ENCODE data around the gene TRRAP. TPM values are rescaled to one million over a fixed set of nuclear protein-coding genes. Genes with fewer than 3 reads are reported as not detected.

The TRRAP gene
- total RNA-seq, 8 experiments from 2014 or later, result 11.7 to 55.6 (median 22.7) TPM

DNA sequence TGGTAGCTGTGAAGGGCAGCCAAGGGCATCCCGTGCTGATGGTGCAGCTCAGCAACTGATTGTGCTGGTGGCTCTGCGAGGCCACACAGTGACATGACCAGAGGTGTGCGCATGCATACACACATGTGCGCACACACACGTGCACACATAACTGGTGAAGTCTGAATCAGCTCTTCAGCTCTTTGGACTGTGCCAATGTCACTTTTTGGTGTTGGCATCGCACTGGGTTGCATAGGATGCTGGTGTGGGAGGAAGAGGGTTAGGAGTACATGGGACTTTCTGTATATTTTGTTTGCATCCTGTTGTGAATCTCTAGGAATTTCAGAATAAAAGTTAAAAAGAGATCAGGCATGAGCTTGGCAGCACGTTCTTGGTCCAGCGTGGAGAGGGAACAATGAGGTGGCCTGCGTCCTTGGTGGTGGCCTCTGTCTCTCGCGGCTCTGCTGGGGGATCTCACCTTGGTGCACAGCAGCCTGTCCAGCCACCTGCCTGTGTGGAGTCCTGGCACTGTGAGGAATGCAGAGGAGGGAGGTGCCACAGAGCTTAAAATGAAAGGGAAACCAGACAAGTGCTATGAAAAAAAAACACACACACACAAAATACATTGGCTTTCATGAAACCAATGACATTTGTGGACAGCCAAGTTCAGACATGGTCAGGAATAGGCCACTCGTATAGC is 124.0 kb downstream of the TRRAP start:
- in situ Hi-C loops (cut with MboI; ENCODE audit: low pct_unique_long_range_greater_than_20kb in 2 of 9, low sequenced_read_pairs in 9 of 9, unreplicated experiment in 9 of 9), result no loop called here
- 93 to 100% (median 100%) methylated on average over 1 to 6 of the region's 12 CpGs; no CpG with 5 or more reads in 4 of the 10 experiments for WGBS, 10 experiments
- Histone ChIP-seq H3K4me1 (replicated peaks in 1 of 2) (no peaks in the 10 kb centered on the region), H3K27ac (no peak overlapping the region), H3K4me3 (no peak overlapping the region)
- ATAC-seq (replicated peaks in 6 of 8), result no peak

DNA sequence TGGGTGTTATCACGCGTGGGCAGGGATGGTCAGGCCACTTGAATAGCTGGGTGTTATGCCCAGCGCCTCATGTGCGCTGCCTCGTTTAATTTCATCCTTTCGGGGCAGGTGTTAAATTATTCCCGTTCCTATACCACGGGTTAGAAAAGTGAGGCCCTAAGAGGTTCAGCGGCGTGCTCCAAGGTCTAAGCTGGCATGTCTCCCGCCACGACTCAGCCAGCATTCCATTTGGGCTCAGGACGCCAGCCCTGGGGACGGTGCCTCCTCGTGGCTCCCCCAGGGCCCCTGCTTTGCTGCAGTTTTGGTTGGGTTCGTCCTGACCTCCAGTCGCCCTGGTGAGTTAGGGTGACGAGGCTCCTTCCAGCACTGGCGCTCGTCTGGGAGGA is 124.5 kb downstream of the TRRAP start:
- Histone ChIP-seq H3K4me3 (no peak overlapping the region), H3K4me1 (replicated peaks in 1 of 2) (no peaks in the 10 kb centered on the region), H3K27ac (no peak overlapping the region)
- no peak for ATAC-seq (replicated peaks in 6 of 8)
- in situ Hi-C loops (cut with MboI; ENCODE audit: low pct_unique_long_range_greater_than_20kb in 2 of 9, low sequenced_read_pairs in 9 of 9, unreplicated experiment in 9 of 9), result no loop called here
- WGBS, 10 experiments, result 88 to 100% (median 100%) methylated on average over 1 to 13 of the region's 20 CpGs; no CpG with 5 or more reads in 5 of the 10 experiments

DNA sequence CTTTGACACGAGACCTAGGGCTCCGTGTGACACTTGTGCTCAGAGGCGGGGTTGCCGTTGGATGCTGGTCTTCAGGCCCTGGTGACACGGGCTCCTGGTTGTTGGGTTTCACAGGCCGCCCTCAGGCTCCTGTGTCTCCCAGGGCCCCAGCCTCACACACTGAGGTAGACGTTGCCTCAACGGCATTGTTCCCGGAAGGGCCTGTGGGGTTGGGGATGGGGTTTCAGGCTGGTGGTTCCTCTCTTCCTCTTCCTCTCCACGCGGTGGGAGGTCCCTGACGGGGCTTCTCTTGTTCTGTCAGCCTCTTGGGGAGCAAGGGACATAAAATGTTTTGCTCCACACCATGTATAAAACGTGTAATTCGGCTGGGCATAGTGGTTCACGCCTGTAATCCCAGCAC is 125.1 kb downstream of the TRRAP start:
- Histone ChIP-seq H3K4me3 (no peak overlapping the region), H3K27ac (no peak overlapping the region), H3K4me1 (replicated peaks in 1 of 2) (no peaks in the 10 kb centered on the region)
- in situ Hi-C loops (cut with MboI; ENCODE audit: low pct_unique_long_range_greater_than_20kb in 2 of 9, low sequenced_read_pairs in 9 of 9, unreplicated experiment in 9 of 9), result no loop called here
- WGBS, 10 experiments, result 92 to 100% (median 95%) methylated on average over 2 to 10 of the region's 15 CpGs; no CpG with 5 or more reads in 1 of the 10 experiments
- ATAC-seq (replicated peaks in 6 of 8), result no peak

DNA sequence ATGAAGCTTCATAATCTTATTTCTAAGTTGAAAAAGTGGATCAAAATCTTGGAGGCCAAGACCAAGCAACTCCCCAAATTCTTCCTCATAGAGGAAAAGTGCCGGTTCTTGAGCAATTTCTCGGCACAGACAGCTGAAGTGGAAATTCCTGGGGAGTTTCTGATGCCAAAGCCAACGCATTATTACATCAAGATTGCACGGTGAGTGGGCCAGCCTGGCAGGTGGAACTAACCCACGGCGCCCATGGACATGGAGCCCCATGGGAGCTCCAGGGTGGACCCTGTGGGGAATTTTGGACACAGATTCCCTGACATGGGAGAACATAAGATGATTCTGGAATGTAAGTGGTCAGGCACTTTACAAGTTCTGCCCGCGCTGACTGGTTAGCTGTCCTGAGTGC is 125.9 kb downstream of the TRRAP start:
- H3K27ac ChIP-seq, result no peak overlapping the region
- no peaks in the 10 kb centered on the region for H3K4me1 ChIP-seq (replicated peaks in 1 of 2)
- no peak for ATAC-seq (replicated peaks in 6 of 8)
- no peak overlapping the region for H3K4me3 ChIP-seq
- WGBS, 10 experiments, result 80 to 100% (median 100%) methylated on average over 1 to 8 of the region's 8 CpGs; no CpG with 5 or more reads in 2 of the 10 experiments
- in situ Hi-C loops (cut with MboI; ENCODE audit: low pct_unique_long_range_greater_than_20kb in 2 of 9, low sequenced_read_pairs in 9 of 9, unreplicated experiment in 9 of 9), result no loop called here

DNA sequence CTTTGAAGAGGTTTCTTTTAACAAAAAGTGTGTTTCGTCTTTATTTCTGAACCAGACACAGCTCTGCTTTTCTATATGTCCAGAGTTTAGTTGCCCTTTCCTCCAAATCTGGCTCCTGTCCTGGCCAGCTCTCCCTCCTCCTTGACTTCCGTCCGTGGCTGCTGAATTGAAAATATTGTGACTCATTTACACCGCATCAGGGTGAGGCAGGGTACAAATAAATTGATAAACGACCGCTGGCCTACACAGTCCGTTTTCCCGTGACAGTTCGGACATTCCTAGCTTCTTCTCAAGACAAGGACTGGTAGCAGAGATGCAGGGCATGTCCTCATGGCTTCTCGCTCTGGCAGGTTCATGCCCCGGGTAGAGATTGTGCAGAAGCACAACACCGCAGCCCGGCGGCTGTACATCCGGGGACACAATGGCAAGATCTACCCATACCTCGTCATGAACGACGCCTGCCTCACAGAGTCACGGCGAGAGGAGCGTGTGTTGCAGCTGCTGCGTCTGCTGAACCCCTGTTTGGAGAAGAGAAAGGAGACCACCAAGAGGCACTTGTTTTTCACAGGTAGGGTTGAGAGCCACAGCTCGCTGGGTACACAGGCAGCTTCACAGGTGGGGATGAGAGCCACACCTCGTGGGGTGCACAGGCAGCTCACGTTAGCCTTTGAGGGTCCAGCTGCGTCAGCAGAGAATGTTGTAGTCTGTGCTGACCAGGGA is 126.6 kb downstream of the TRRAP start:
- no peak overlapping the region for H3K27ac ChIP-seq
- WGBS, 10 experiments, result 78 to 100% (median 92%) methylated on average over 1 to 13 of the region's 26 CpGs; no CpG with 5 or more reads in 1 of the 10 experiments
- no peak for ATAC-seq (replicated peaks in 6 of 8)
- H3K4me3 ChIP-seq, result no peak overlapping the region
- in situ Hi-C loops (cut with MboI; ENCODE audit: low pct_unique_long_range_greater_than_20kb in 2 of 9, low sequenced_read_pairs in 9 of 9, unreplicated experiment in 9 of 9), result no loop called here
- no peaks in the 10 kb centered on the region for H3K4me1 ChIP-seq (replicated peaks in 1 of 2)

DNA sequence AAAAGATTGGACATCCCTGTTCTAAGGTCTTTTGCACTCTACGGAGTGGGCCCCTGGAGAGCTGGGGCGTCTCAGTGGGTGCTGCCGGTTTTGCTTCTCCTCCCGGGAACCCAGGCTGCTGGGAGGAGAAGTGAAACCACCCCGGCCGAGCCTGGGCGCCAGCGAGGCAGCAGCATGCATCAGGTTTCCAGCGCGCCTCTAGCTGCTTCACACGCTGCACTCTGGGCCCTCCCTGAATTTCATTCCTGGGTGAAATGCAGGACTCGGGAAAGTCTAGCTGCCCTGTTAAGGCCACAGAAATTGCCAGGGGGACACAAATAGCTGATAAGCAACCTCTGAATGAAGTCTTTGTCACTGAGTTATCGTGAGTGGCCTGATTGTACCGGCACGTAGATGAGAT is 127.4 kb downstream of the TRRAP start:
- H3K27ac ChIP-seq, result no peak overlapping the region
- in situ Hi-C loops (cut with MboI; ENCODE audit: low pct_unique_long_range_greater_than_20kb in 2 of 9, low sequenced_read_pairs in 9 of 9, unreplicated experiment in 9 of 9), result no loop called here
- WGBS, 10 experiments, result 86 to 100% (median 97%) methylated on average over 1 to 9 of the region's 15 CpGs; no CpG with 5 or more reads in 4 of the 10 experiments
- H3K4me3 ChIP-seq, result no peak overlapping the region
- ATAC-seq (replicated peaks in 6 of 8), result no peak
- no peaks in the 10 kb centered on the region for H3K4me1 ChIP-seq (replicated peaks in 1 of 2)

DNA sequence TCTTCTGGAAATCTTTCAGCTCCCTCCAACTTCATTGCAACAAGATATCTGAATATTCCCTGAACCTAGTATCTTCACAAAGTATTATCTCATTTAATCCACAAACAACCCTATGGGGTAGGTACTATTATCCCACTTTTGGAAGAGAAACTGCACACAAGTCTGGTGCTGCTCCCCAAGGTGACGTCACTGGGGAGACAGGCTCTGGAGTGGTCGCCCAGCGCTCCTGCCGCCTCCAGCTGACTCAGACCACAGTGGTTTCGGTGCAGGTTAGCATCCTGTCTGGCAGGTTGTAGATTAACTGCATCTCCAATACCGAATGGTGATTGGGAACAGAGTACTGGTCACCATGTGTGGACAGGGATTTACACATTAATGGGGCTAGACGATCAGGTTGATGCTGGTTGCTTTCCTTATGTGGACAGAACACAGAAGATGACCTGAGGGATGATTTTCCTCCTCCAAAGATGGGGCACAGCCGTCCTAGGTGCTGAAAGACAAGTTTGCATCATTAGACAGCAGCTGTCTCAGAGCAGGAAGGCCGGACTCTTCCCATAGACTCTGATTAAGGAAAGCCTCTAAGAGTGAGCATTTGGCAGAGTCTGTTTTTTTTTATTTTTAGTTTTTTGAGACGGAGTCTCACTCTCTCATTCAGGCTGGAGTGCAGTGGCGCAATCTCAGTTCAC is 128.6 kb downstream of the TRRAP start:
- no peak for ATAC-seq (replicated peaks in 6 of 8)
- no peak overlapping the region for H3K4me3 ChIP-seq
- no peaks in the 10 kb centered on the region for H3K4me1 ChIP-seq (replicated peaks in 1 of 2)
- H3K27ac ChIP-seq, result no peak overlapping the region
- in situ Hi-C loops (cut with MboI; ENCODE audit: low pct_unique_long_range_greater_than_20kb in 2 of 9, low sequenced_read_pairs in 9 of 9, unreplicated experiment in 9 of 9), result no loop called here
- WGBS, 10 experiments, result 40 to 96% (median 95%) methylated on average over 1 to 7 of the region's 11 CpGs; no CpG with 5 or more reads in 4 of the 10 experiments

DNA sequence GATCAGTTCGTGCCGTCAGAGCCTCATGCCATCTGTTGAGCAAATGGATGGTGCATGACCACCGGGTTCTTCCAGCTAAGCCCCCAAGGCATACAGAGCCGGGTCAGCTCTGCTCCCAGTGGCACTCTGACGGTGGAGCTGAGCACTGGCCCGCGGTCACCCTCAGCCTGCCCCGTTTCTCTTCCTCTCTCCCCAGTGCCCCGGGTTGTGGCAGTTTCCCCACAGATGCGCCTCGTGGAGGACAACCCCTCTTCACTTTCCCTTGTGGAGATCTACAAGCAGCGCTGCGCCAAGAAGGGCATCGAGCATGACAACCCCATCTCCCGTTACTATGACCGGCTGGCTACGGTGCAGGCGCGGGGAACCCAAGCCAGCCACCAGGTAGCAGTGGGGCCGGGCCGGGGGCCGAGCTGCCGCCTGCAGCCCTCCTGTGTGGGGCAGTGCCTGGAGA is 129.9 kb downstream of the TRRAP start:
- H3K4me1 ChIP-seq (replicated peaks in 1 of 2), result no peaks in the 10 kb centered on the region
- ATAC-seq (replicated peaks in 6 of 8), result no peak
- 70 to 96% (median 93%) methylated on average over 2 to 6 of the region's 23 CpGs; no CpG with 5 or more reads in 4 of the 10 experiments for WGBS, 10 experiments
- no peak overlapping the region for H3K4me3 ChIP-seq
- no peak overlapping the region for H3K27ac ChIP-seq
- in situ Hi-C loops (cut with MboI; ENCODE audit: low pct_unique_long_range_greater_than_20kb in 2 of 9, low sequenced_read_pairs in 9 of 9, unreplicated experiment in 9 of 9), result no loop called here

DNA sequence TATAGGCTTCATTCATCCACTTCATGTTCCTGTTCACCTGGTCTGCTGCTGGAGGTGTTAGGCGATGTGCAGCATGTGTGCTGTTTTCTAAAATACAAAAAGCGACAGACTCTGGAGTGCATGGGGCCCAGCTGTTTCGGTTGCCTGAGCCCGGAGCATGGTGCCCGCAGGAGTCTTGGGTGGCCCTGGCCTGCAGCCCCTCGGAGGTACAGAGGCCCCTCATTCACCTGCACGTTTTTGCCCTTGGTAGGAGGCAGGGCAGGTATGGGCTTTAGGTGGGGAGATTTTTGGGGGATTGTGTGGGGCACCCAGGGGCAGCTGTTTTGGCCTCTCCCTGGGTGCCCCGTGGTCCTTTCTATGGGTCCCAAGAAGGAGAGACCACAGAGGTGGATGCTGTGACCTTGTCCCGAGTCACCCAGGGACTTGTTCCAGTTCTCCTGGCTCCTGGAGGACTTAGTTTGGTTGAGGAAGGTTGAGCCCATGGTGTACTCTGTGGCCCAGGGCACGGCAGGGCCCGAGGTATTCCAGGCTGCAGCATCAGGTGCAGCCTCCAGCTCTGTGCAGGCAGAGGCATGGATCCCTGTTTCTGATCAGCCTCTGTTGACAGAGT is 130.7 kb downstream of the TRRAP start:
- no peaks in the 10 kb centered on the region for H3K4me1 ChIP-seq (replicated peaks in 1 of 2)
- no peak overlapping the region for H3K4me3 ChIP-seq
- H3K27ac ChIP-seq, result peak overlapping the region in 1 of 2 donors; percentile 36
- in situ Hi-C loops (cut with MboI; ENCODE audit: low pct_unique_long_range_greater_than_20kb in 2 of 9, low sequenced_read_pairs in 9 of 9, unreplicated experiment in 9 of 9), result no loop called here
- 89 to 100% (median 100%) methylated on average over 2 to 7 of the region's 11 CpGs; no CpG with 5 or more reads in 4 of the 10 experiments for WGBS, 10 experiments
- ATAC-seq (replicated peaks in 6 of 8), result no peak

DNA sequence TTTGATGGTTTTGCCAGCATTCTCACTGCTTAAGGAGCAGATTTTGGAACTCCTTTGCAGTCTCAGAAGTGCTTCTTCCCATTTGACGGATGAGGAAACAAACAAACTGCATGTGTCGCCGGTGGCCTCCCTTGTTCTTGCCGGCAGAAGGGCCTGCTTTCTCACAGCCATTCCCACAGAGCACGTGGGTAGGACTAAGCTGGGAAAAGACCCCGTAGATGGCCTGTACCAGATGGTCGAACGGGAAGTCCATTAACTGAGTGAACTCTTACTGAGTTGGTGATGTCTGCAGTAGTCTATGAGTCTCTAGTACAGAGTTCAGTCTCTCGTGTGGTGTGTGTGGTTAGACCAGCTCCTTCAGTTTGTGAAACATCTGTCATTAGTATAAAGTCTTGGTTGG is 131.9 kb downstream of the TRRAP start:
- ATAC-seq (replicated peaks in 6 of 8), result no peak

DNA sequence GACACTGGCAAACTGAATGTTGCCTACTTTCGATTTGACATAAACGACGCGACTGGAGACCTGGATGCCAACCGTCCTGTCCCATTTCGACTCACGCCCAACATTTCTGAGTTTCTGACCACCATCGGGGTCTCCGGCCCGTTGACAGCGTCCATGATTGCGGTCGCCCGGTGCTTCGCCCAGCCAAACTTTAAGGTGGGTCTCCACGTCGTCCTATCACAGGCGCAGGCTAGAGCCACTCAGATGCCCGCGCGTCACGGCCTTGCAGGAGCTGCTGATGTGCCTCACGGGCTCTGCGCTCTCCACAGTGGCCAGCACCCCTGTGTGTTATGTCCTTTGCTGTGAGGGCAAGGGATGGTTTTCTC is 133.0 kb downstream of the TRRAP start:
- in situ Hi-C loops (cut with MboI; ENCODE audit: low pct_unique_long_range_greater_than_20kb in 2 of 9, low sequenced_read_pairs in 9 of 9, unreplicated experiment in 9 of 9), result no loop called here
- Histone ChIP-seq H3K4me3 (no peak overlapping the region), H3K4me1 (replicated peaks in 1 of 2) (no peaks in the 10 kb centered on the region), H3K27ac (no peak overlapping the region)
- WGBS, 10 experiments, result 76 to 99% (median 95%) methylated on average over 4 to 13 of the region's 24 CpGs; no CpG with 5 or more reads in 3 of the 10 experiments
- no peak for ATAC-seq (replicated peaks in 6 of 8)

More for the DNA sequence above, 131.9 kb downstream of the TRRAP start:
- H3K27ac ChIP-seq, result no peak overlapping the region
- H3K4me1 ChIP-seq (replicated peaks in 1 of 2), result no peaks in the 10 kb centered on the region
- in situ Hi-C loops (cut with MboI; ENCODE audit: low pct_unique_long_range_greater_than_20kb in 2 of 9, low sequenced_read_pairs in 9 of 9, unreplicated experiment in 9 of 9), result no loop called here
- H3K4me3 ChIP-seq, result no peak overlapping the region
- 20 to 94% (median 83%) methylated on average over 1 to 8 of the region's 9 CpGs; no CpG with 5 or more reads in 3 of the 10 experiments for WGBS, 10 experiments

DNA sequence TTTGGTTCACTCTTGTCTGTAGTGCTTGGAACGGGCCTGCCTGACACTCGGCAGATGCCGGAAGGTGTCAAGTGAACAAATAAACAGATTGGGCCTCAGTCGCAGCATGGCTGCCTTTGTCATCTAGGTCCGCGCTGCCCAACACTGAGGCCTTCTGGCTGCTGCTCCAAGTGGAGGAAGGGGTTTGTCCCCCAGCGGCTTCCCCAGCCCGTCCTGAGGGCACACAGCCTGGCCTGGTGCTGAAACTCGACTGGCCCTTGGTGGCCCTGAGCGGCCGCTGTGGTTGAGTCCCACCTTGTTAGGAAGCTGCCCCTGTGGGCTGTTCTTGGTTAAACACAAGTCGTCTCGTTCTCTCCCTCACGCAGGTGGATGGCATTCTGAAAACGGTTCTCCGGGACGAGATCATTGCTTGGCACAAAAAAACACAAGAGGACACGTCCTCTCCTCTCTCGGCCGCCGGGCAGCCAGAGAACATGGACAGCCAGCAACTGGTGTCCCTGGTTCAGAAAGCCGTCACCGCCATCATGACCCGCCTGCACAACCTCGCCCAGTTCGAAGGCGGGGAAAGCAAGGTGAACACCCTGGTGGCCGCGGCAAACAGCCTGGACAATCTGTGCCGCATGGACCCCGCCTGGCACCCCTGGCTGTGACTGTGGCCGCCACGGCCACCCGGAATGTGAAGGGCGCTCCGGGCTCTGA is 133.5 kb downstream of the TRRAP start:
- in situ Hi-C loops (cut with MboI; ENCODE audit: low pct_unique_long_range_greater_than_20kb in 2 of 9, low sequenced_read_pairs in 9 of 9, unreplicated experiment in 9 of 9), result no loop called here
- 73 to 100% (median 95%) methylated on average over 2 to 16 of the region's 36 CpGs; no CpG with 5 or more reads in 2 of the 10 experiments for WGBS, 10 experiments
- H3K4me3 ChIP-seq, result no peak overlapping the region
- no peak for ATAC-seq (replicated peaks in 6 of 8)
- H3K27ac ChIP-seq, result no peak overlapping the region
- H3K4me1 ChIP-seq (replicated peaks in 1 of 2), result no peaks in the 10 kb centered on the region
